ENCODE results near the gene MGAT4A.
A peak's percentile ranks its signal among the peaks of the same experiment; 100 is the strongest.

MGAT4A gene

DNA sequence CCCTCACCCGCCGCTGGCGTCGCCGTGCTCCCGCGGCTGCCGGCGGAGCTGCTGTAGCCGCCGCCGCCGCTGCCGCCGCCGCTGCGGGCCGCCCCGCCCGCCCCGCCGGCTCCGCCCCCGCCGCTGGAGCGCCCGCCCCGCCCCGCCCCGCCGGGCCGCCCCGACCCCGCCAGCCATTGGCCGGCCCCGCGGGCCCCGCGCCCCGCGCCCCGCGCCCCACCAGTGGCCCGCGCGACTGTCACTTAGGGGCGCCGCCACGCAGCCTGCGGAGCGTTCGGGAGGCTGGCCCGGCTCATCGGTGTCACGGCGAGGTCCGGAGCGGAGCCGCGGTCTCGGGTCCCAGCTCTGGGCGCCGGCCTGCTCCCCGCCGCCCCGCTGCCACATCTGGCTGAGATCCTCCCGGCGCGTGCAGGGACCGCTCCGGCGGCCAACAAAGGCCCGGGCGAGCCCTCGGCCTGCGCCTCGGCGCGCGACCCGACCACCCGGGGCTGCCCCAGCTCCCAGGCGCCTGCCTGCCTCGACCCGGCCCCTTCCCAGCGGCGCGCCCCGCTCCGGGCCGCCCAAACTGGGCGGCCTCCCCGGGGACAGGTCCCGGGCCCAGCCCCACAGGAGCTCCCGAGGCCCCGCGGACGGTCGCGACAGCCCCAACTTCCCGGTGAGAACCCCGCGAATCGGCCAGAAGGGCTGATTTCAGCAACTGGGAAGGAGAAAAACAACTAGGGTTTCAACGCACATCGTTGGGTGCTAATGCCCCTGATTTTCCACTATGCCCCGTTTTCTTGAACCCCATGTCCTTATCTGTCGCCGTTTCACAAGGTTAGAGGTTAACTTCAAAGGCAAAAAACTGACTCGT lies at the start of gene MGAT4A:
Gene MGAT4A (minus strand): TSS at position 92 of the 853 bp plus-strand sequence. CDS start 4,800 bp downstream, outside the sequence.
- DNase-seq: no peak

DNA sequence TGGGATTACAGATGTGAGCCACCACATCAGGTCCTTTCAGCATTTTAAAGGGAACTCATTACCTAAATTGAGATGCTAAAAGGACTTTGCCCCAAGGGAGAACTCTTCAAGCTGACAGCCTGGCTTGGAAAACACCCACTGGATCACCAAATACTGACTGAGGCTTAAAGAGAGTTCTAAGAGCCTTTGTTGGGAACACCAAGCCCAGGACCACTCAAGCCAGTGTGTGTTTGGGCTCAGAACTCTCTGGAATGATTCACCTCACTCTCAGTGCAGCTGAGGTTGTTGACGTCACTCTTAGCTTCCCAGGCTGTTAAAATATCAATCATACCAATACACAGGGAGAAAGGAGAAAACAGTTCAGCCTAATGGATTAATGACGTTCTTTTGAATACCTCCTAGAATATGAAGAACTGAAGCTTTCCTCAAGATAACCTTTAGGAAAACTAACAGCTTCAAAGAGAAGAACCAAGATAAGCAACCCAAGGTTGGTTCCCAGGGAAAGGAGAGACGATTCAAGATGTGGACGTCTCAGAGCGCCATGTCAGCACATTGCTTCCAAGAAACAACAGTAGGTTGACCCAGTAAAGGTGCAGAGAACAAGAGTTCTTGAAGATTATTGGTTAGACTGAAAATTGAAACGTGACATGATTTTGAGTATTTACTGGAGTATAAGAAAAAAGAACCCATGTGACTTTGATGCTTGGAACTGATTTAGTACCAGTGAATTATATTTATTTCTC lies 48.0 kb upstream of the MGAT4A start:
- DNase-seq: no peak

DNA sequence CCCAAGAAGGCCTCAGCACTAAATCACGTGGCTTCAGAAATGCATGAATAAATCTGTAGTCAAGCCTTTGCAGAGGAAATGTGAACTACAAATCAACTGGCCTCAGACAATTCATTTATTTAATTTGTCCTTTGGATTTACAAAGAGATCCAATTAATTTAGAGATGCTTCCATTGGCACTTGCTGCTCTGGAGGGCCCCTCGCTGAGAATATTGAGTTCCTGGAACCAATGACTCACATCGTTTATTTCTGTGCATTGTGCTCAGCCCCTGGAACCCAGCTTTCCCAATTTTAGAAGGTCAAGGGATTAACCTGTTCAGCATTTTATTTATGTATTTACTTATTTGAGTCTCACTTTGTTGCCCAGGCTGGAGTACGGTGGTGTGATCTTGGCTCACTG lies 47.2 kb upstream of the MGAT4A start:
- no peak for DNase-seq

DNA sequence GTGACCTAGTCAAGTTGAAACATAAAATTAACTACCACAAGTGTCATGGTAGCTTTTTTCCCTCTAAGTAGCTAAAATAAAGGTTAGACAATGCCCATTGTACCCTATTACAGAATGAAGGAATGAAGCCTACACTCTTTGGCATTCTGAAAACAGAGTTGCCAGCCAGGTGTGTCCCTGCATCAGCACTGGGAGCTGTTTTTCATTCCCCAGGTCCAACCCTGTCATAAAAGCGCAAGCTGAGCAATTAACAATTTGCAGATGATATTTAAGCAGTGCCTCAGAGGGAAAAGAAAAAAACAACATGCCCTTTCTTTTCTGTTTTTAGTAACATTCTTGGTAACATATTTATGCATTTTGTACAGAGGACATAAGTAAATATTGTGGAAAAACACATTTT lies 46.8 kb upstream of the MGAT4A start:
- no peak for DNase-seq

DNA sequence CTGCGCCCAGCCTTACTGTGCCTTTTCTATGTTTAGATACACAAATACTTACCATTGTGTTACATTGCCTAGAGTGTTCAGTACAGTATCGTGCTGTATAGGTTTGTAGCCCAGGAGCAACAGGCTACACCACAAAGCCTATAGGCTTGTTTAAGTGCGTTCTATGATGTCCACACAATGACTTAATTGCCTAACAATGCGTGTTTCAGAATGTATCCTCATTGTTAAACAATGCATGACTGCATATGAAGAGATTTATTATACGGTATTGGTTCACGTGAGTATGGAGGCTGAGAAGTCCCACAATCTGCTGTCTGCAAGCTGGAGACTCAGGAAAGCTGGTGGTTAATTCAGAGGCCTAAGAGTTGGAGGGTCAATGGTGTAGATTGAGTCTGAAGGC lies 46.1 kb upstream of the MGAT4A start:
- DNase-seq: no peak

DNA sequence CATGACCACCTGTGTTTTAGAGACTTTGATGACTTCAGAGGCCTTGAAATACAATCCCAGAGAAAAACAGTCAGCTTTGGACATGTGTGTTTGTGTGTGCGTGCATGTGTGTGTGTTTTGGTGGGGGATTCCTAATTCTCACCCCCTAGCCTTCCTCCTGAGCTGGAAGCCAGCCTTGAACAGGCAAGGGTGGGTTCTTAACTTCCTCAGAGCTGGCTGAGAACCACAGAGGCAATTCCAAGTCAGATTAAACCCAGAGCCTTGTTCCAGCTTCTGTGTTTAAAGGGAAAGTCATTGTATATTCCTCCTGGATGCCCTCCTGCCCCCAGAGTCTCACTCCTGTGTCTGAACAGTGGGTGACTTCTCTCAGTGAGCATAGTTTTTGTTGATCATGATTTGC lies 45.2 kb upstream of the MGAT4A start:
- no peak for DNase-seq

DNA sequence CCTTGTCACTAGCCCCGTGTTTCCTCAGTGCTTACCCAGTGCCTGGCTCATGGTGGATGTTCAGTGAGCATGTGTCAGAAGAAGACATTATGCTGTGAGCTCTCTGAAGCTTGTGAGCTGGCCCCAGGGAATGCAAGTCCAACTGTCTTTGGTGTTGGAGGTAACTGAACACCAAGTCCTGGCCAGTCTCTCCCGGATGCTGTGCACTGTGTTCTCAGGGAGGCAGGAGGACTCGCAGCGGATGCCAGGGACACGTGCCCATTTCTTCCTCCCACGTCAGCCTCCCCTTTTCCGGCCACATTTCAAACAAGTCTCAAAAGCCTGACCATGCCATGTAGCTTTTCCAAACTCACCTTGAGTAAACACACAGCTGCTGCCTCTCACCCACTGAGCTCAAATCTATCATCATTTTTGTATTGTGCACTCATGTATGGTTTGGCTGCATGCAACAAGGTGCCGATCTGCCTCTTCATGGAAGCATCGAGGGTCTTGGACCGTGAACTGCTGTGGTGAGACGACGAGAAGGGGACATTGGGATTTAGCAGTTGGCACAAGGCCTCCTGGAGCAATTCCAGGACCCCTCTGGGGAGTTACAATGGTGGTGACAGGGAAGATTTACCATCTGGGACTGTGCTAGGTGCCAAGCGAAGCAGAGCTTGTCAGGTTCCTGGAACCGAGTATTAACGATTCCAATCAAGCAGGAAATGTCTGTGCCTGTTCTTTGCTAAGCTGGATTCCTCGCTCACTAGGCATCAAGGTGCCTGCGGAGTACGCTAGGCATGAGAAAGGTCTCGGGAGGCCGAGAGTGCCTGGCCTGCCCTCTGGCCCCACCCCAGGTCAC lies 44.4 kb upstream of the MGAT4A start:
- DNase-seq: peak; percentile 71

DNA sequence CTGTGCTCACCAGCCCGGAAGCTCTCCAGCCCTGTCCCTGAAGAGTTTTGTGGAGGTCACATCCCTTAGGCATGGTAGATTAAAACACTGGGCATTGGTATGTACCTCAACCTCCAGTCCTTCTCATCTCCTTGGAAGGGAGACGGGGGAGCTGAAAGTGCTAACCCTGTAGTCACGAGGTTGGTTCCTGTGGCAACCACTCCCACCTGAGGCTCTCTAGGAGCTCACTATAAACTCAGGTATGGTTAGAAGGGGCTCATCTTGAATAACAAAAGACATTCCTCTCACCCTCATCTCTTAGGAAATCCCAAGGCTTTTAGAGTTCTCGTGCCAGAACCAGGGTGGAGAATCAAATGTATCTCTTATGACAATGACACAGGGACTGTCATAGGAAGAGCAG lies 43.0 kb upstream of the MGAT4A start:
- DNase-seq: no peak

DNA sequence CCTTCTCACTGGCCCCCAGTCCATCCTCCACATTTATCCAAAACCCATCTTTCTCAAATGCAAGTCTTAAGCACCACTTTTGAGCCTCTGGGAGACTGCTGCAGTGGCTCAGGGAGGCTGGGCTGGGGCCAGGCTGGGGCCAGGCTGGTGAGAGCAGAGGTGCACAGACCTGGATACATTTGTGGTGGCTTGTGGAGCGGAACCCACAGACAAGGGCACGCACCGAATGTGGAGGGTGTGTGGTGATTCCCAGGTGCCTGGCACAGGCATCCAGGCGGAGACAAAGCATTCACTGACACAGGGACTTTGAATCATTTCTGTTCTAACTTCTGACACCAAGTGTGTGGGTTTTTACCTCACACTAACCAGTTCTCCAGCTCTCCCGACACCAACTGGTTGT lies 42.2 kb upstream of the MGAT4A start:
- no peak for DNase-seq

DNA sequence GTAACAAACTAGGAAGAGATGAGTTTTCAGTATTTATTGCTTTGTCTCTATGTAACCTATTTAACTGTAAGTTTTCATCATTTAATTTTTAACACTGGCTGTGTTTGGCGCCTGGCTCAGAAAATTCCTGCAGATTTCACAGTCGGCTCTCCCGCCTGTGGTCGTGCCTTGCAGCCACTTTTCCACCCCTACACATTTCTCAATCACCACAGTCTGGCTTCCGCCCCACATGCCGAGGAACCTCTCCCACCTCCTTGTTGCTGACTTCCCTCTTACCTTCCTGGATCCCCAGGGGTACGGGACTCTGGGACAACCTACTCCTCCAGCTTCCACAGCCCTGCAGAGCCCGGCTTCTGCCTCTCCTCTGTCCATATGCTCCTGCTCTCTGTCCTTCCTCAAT lies 41.6 kb upstream of the MGAT4A start:
- no peak for DNase-seq

DNA sequence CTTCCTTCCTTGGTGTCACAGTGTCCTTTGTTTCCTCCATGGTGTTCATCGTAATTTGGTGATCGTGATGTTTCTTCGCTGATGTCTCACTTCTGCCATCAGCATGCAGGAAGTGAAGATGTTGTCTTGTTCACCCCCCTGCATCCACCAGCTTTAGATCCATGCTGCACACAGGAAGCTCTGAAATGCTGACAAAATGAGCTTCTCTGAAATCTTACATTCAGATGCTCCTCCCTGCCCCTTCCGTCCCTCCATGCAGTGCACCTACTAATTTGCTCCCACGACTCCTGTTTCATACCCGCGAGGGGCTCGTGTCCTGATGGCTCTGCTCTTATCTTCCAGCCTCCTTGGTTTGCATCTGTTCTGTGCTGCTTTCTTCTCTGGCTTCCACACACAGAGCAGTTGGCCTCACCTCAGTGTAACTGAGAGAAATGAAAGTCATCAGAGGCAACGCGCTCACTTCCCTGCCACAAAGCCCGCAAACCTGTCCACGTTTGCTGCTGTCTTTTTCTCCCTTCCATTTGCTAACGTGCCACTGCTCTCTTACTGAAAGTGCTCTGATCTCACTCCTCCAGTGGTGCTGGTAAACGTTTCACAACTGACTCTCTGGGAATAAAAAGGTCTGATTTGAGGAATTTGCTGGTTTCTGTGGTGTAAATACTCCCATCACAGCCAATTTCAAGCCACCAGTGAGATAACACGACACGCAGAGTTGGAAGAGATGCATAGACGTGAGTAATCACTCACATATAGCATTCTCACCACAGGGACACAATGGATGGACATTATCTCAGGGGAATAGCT lies 41.0 kb upstream of the MGAT4A start:
- no peak for DNase-seq

DNA sequence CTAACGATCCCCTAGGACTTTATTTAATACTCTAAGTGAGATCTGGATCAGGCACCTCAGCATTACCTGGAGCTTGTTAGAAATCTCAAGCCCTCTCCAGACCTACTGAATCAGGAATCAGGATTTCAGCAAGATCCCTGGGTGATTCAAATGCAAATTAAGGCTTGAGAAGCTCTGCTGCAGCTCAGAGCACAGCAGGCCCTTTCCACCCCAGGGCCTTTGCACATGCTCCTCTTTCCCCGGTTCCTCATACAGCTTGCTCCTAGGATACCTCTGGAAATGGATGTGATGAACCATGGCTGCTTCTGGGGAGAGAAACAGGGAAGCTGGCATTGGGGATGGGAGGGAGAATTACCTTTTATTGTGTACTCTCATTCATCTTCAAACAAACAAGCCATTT lies 40.3 kb upstream of the MGAT4A start:
- no peak for DNase-seq

DNA sequence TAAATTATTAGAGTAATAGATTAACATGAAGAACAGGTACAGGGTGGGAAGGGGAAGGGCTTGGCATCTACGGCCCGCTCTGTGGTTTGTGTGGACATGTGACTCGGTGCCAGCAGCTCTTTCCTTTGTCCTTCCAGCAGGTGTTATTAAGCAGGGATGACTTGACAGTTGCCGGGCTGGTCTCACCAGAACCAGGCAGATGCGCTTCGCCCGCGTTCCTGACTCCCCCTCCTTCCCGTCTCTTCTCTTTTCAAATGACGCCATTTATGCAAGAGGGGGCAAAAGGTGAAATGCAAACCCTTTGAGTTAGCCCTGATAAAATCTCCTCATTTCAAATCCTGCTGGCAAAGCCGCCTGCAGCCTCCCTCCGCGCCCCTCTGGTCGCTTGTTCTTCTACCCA lies 38.9 kb upstream of the MGAT4A start:
- peak; percentile 81 for DNase-seq

DNA sequence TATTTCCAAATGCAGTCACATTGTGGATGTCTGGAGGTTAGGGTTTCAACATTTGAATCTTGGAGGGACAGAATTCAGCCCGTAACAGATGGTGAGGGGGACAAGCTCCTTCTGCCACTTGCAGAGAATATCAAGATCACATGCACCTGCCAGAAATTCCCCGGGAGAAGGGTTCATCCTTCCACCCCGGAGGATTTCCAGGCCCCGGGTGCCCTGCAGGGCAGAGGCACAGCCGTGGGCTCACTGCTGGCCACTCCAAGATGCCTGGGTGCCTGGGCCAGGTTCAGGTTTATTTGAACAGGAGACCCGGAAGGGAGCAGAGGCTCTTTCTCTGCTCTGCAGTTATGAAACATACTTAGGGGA lies 38.2 kb upstream of the MGAT4A start:
- no peak for DNase-seq

DNA sequence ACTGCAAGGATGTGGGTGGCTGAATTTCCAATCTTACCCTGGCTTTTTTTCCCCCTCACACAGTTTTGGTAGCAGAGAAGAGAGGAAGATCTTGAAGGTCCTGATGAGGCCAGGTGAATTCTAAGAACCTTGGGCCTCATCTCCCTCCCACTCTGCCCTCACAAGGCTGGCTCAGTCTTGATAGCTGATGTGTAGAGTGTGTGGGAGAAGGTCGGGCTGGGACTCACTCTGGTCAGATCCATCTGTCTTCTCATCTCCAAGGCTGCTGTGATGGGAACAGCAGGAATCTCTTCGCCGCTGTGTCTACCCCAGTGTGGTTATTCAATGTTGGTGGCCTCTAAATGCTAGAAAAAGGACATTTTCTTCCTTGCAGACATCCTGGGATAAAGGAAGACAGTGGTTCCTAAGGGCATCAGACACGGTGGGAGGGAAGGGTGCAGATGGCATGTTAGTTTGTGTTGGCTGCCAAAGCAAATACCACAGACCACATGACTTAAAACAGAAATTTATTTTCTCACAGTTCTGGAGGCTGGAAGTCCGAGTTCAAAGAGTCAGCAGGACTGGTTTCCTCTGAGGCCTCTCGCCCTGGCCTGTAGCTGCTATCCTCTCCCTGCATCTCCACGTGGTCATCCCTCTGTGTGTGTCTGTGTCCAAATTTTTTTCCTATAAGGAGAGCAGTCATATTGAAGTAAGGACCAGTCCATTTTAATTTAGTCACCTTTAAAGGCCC lies 37.6 kb upstream of the MGAT4A start:
- DNase-seq: no peak

DNA sequence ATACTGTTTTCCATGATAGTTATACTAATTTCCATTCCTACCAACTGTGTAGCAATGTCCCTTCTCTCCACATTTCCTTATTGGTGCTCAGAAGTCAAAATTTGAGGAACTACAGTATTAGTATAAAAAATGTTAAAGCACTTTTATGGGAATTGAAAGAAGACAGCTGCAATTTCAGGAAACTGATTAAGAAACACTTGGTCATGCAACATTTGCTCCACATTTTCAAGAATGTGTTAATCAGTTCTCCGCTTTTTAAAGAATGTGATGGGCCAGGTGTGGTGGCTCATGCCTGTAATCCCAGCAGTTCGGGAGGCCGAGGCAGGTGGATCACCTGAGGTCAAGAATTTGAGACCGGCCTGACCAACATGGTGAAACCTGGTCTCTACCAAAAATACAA lies 33.6 kb upstream of the MGAT4A start:
- no peak for DNase-seq

DNA sequence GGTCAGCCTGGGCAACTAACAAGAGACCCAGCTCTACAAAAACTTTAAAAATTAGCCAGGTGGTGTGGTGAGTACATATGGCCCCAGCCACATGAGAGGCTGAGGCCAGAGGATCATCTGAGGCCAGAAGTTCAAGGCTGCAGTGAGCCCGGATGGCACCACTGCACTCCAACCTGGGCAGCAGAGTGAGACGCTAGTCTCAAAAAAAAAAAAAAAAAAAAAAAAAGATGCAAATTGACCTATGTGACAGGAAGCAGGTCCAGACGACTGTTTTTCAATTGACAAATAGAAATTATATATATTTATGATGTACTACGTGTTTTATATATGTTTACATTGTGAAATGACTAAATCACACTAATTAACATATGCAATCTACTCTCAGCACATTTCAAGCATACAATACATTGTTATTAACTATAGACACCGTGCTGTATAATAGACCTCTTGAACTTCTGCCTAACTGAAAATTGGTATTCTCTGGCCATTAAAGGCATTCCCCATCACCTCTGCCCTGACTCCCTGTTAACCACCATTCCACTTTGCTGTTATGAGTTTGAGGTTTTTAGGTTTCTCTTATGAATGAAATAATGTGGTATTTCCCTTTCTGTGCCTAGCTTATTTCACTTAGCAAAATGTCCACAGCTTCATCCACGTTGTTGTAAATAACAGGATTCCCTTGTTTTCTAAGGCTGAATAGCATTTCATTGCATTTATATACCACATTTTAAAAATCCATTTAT lies 32.4 kb upstream of the MGAT4A start:
- DNase-seq: no peak

DNA sequence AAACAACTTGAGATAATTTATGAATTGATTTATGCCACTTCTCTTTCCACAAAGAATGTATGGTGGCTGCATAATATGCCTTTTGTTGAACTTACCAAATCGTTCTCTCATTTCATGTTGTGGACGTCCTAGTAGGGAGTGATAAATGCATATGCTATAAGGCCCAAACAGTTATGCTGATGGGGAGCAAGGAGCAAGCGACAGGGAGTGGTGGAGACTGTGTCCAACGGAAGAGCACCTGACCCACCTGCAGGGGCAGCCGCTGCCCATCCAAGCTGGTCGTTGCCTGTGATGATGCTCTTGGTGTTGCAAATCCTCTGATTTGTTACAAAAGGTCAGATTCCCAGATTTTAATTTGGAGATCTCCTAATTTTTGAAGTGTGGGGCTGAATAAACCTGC lies 31.0 kb upstream of the MGAT4A start:
- DNase-seq: no peak

DNA sequence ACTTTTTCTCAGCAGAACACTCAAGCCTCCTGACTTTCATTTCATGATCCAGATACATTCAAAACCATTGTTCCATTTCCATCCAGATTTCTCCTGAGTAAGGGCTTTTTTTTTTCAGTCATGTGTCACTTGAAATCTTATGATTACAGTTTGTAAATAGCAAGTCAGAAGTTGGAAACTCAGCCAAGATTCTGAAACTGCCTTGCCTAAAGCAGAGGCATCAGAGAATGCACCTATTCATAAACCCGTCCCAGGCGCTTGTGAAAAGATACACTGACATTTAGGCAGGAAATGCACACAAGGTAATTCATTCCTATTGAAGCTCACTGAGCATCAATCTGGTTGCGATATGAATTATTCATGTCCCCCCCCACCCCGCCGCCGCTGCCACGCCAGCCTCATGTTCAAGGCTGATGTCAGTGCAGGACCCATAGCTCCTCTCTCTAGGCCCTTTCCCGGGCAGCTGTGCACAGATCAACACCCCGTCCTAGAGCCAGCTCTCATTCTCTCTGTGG lies 30.4 kb upstream of the MGAT4A start:
- DNase-seq: no peak

DNA sequence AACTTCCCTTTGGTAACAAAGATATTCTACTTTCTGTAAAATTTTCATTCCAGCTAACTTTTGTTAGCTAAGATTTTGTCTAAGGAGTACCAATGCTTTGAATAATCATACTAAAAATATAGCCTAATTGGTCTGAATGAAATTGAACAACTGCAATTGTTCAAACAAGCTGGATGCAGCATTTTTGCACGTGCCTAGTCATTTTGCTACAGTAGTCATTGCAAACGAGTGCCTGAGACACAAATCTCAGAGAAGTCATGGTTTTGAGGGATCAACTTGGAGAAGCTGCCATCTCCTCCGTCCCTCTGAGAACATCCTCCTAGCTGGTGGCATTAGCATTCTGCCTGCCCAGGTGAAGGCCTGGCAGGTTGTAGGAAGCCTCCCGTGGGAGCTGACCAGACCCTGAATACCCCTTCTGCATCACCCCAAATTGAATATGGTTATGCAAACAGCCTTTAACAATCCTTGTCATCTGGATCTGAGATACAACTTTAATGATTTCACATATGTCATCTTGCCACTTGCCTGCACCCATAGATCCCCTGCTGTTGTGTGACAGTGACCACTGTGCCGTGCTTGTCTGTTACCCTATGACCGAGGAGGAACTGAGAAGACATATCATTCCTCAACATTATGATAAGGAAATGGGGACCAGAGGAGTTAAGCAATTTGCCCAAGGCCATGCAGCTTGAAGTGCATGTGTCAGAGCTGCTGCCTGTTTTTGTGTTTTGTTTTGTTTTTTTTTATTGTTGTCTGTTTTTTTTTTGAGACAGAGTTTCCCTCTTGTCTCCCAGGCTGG lies 29.1 kb upstream of the MGAT4A start:
- no peak for DNase-seq
